C4-2B (cell line): ENCODE measurements around the gene PLET1.

Source experiments
- CTCF ChIP-seq: fragments of 450-650 bp; conservative IDR thresholded peaks from 2 replicates; pipeline ENCODE4 v1.5.1; 2017; ENCODE audit warnings: mild to moderate bottlenecking
- ZFX ChIP-seq: fragments of 450-650 bp; IDR thresholded peaks from 2 replicates; pipeline ENCODE4 v1.6.1; 2017

GRCh38 chr11:112249871-112250610, 10.6 kb downstream of the PLET1 start:
- TF ChIP-seq CTCF (no peak), ZFX (no peak)
